ENCODE results near the gene RPL15. TPM values are rescaled to one million over a fixed set of nuclear protein-coding genes. Genes with fewer than 3 reads are reported as not detected.

RPL15 gene
- total RNA-seq, 4 donors from 2014 or later, result 1,370 to 1,628 (median 1,557) TPM

GRCh38 chr3:23942546-23942945 lies 25.6 kb downstream of the RPL15 start:
- Histone ChIP-seq H3K4me3 (no peak overlapping the region), H3K4me1 (peaks cover 29 to 31% of the 10 kb centered on the region in 2 donors), H3K36me3 (no peaks in the 10 kb centered on the region), H3K9me3 (no peaks in the 10 kb centered on the region), H3K27ac (no peak overlapping the region), H3K27me3 (no peaks in the 10 kb centered on the region)
- no peak for TF ChIP-seq POLR2A (IDR thresholded peaks at IDR 0.05)
- TF ChIP-seq, protein P1, sequence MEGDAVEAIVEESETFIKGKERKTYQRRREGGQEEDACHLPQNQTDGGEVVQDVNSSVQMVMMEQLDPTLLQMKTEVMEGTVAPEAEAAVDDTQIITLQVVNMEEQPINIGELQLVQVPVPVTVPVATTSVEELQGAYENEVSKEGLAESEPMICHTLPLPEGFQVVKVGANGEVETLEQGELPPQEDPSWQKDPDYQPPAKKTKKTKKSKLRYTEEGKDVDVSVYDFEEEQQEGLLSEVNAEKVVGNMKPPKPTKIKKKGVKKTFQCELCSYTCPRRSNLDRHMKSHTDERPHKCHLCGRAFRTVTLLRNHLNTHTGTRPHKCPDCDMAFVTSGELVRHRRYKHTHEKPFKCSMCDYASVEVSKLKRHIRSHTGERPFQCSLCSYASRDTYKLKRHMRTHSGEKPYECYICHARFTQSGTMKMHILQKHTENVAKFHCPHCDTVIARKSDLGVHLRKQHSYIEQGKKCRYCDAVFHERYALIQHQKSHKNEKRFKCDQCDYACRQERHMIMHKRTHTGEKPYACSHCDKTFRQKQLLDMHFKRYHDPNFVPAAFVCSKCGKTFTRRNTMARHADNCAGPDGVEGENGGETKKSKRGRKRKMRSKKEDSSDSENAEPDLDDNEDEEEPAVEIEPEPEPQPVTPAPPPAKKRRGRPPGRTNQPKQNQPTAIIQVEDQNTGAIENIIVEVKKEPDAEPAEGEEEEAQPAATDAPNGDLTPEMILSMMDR (IDR thresholded peaks at IDR 0.05 in 4 of 5, conservative IDR thresholded peaks at IDR 0.05 in 1 of 5), result no peak
- in situ Hi-C loops (cut with MboI; ENCODE audit: low sequenced_read_pairs in 4 of 4) (no loop called here), intact Hi-C loops (cut with DNase I; ENCODE audit: low total_unique reads) (no loop called here)
- no peak for DNase-seq
- ATAC-seq, result no peak

GRCh38 chr3:23944007-23944783 lies 27.3 kb downstream of the RPL15 start:
- Histone ChIP-seq H3K27me3 (no peaks in the 10 kb centered on the region), H3K4me3 (peak overlapping the region; percentile 71 to 81 (median 78)), H3K36me3 (no peaks in the 10 kb centered on the region), H3K27ac (peak overlapping the region; percentile 90 to 97 (median 94)), H3K9me3 (no peaks in the 10 kb centered on the region), H3K4me1 (peaks cover 45 to 46% of the 10 kb centered on the region in 2 donors)
- in situ Hi-C loops (cut with MboI; ENCODE audit: low sequenced_read_pairs in 4 of 4) (no loop called here), intact Hi-C loops (cut with DNase I; ENCODE audit: low total_unique reads) (loop anchor here (2.0 kb wide), 1 partner anchor 55 kb away; no protein-coding TSS in a partner anchor)
- ATAC-seq (no peak), DNase-seq (no peak)
- no peak for TF ChIP-seq POLR2A (IDR thresholded peaks at IDR 0.05)
- TF ChIP-seq, protein P1 (IDR thresholded peaks at IDR 0.05 in 4 of 5, conservative IDR thresholded peaks at IDR 0.05 in 1 of 5), result no peak

DNA sequence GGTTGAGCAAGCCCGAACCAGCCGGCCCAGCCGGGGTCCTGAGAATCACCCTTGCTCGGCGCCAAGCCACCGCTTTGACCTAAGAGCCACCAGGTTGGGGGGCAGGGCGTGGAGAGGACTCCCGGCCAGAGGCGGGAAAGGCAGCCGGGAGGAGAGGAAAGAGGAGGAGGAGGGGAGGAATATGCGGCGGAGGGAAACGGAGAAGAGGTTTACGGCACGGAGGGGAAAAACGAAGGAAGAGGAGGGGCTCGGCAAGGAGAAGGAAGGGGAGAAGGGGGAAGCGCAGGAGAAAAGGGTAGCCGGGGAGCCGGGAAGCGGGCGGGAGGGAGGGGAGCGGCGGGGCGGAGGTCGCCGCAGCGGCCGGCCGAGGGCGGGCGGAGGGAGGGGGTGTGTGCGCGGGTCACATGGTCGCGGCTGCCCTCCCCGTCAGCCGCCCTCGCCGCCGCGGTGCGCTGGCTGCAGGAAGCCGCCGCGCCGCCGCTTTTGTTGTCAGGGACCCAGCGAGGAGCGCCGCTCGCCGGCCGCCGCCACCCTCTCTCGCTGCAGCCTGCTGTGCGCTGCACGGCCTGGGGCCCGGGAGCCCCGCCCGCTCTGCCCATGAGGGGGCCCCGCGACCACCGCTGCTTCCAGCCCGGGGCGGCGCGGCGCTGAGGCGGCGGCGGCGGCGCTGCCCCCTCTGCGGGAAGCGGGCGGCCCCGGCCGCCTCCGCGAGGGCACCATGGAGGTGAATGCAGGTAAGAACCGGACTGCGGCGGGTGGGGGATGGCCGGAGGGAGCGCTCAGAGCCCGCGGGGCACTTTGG lies 28.1 kb downstream of the RPL15 start, which contains the start of gene NR1D2:
TSS of gene NR1D2 (plus strand) at position 426 of the 802 bp plus-strand sequence. CDS start at position 719, 293 bp downstream.
- intact Hi-C loops (cut with DNase I; ENCODE audit: low total_unique reads) (loop anchor here (1.0 to 5.0 kb wide), 5 partner anchors 28 to 743 kb away; partner anchors contain the start of genes RPL15 and THRB), in situ Hi-C loops (cut with MboI; ENCODE audit: low sequenced_read_pairs in 4 of 4) (no loop called here)
- Histone ChIP-seq H3K27ac (peak within 1 kb of the TSS; percentile 90 to 99 (median 95)), H3K27me3 (no peaks in the 10 kb centered on the region), H3K36me3 (no peaks in the 10 kb centered on the region), H3K9me3 (no peaks in the 10 kb centered on the region), H3K4me3 (peak within 1 kb of the TSS; percentile 79 to 91 (median 81)), H3K4me1 (peaks cover 54 to 55% of the 10 kb centered on the region in 2 donors)
- TF ChIP-seq POLR2A (IDR thresholded peaks at IDR 0.05), result peak; percentile 87 to 92
- TF ChIP-seq, protein P1 (IDR thresholded peaks at IDR 0.05 in 4 of 5, conservative IDR thresholded peaks at IDR 0.05 in 1 of 5), result peak in 1 of 5 experiments; percentile 16
- ATAC-seq (peak; percentile 55 to 66), DNase-seq (peak; percentile 81 to 83)

- H3K9me3 ChIP-seq, result no peaks in the 10 kb centered on the region
- no peaks in the 10 kb centered on the region for H3K36me3 ChIP-seq
- no peaks in the 10 kb centered on the region for H3K27me3 ChIP-seq
- H3K4me3 ChIP-seq, result peak overlapping the region; percentile 71 to 81 (median 78)
- peaks cover 56 to 59% of the 10 kb centered on the region in 2 donors for H3K4me1 ChIP-seq
- DNase-seq (no peak), ATAC-seq (no peak)
- intact Hi-C loops (cut with DNase I; ENCODE audit: low total_unique reads) (loop anchor here (1.0 to 5.0 kb wide), 5 partner anchors 28 to 743 kb away; partner anchors contain the start of genes RPL15 and THRB), in situ Hi-C loops (cut with MboI; ENCODE audit: low sequenced_read_pairs in 4 of 4) (no loop called here)
- peak overlapping the region; percentile 90 to 97 (median 94) for H3K27ac ChIP-seq
- peak in 1 of 2 donors; percentile 66 for TF ChIP-seq POLR2A (IDR thresholded peaks at IDR 0.05)
- TF ChIP-seq, protein P1 (IDR thresholded peaks at IDR 0.05 in 4 of 5, conservative IDR thresholded peaks at IDR 0.05 in 1 of 5), result no peak
Observed at GRCh38 chr3:23945663-23945912, 28.7 kb downstream of the RPL15 start.
